ENCODE measurements around the gene PAGE4. TPM values are rescaled to one million over a fixed set of nuclear protein-coding genes. Genes with fewer than 3 reads are reported as not detected.

Gene PAGE4
- total and polyA plus RNA-seq, 2 of the 13 experiments (the other 11 are each of a cell fraction or from before 2014, with no cell fraction given), result 1.1 TPM; not detected in 1

- TF ChIP-seq HMGXB3 (CRISPR knock-in tag; IDR thresholded peaks at IDR 0.05; ENCODE audit: borderline replicate concordance) (no peak), HNRNPUL1 (IDR thresholded peaks at IDR 0.05; ENCODE audit: low read depth, low read length) (no peak), BORCS8-MEF2B (CRISPR knock-in tag; IDR thresholded peaks at IDR 0.05) (no peak), SP5 (CRISPR knock-in tag; IDR thresholded peaks at IDR 0.05; ENCODE audit: borderline replicate concordance, low read depth) (peak; percentile 90), ZNF574 (CRISPR knock-in tag; IDR thresholded peaks at IDR 0.05) (peak; percentile 57; the same call in 1 of the 2 replicates), ELF3 (CRISPR knock-in tag; IDR thresholded peaks at IDR 0.05) (no peak), IRF2 (CRISPR knock-in tag; IDR thresholded peaks at IDR 0.05) (peak; percentile 12; the same call in 1 of the 2 replicates), MTA1 (CRISPR knock-in tag; IDR thresholded peaks at IDR 0.05; ENCODE audit: borderline replicate concordance) (peak; percentile 46; the same call in 1 of the 2 replicates), ZBED4 (CRISPR knock-in tag; IDR thresholded peaks at IDR 0.05; ENCODE audit: borderline replicate concordance) (no peak), ZBTB21 (CRISPR knock-in tag; IDR thresholded peaks at IDR 0.05) (no peak), ZNF75D (CRISPR knock-in tag; IDR thresholded peaks at IDR 0.05; ENCODE audit: borderline replicate concordance) (no peak), TBX2 (CRISPR knock-in tag; IDR thresholded peaks at IDR 0.05; ENCODE audit: borderline replicate concordance) (peak; percentile 64), JARID2 (CRISPR knock-in tag; IDR thresholded peaks at IDR 0.05; ENCODE audit: insufficient replicate concordance) (no peak), NCOA2 (CRISPR knock-in tag; IDR thresholded peaks at IDR 0.05) (no peak), AGO2 (optimal IDR thresholded peaks at IDR 0.05; ENCODE audit: low read depth, low read length) (no peak), ZNF512 (CRISPR knock-in tag; IDR thresholded peaks at IDR 0.05) (no peak)
Observed at GRCh38 chrX:49878834-49879655, 49.9 kb downstream of the PAGE4 start, which contains the start of gene USP27X (continued).
